Gastrocnemius medialis (tissue), 4 donors: ENCODE measurements around the gene ZMYND8. TPM values are rescaled to one million over a fixed set of nuclear protein-coding genes. Genes with fewer than 3 reads are reported as not detected.

Source experiments
- ATAC-seq, 2 donors: fragments of 150-250 bp; one replicate each; pipeline ENCODE4 v1.9.1; 2016
- DNase-seq, 2 donors: peaks; one replicate each; pipeline ENCODE4 v3.0.0-alpha.2; 2019
- H3K27ac ChIP-seq, 4 donors: fragments of 200-600 bp; sonication (generic); 1 replicate in 1 of 4; 2 replicates in 3 of 4; pipeline ENCODE4 v1.5.1; 2016 to 2018; ENCODE audit warnings: mild to moderate bottlenecking in 2 of 4, moderate library complexity in 1 of 4
- H3K27me3 ChIP-seq, 3 donors: fragments of 200-600 bp; sonication (generic) in 2 of 3; 1 replicate in 1 of 3; 2 replicates in 2 of 3; pipeline versions ENCODE4 v1.5.1 to v1.6.0; 2016 to 2019; ENCODE audit warnings: mild to moderate bottlenecking in 1 of 3, moderate library complexity in 1 of 3
- H3K36me3 ChIP-seq, 2 donors: fragments of 200-600 bp; sonication (generic) in 1 of 2; one replicate each; pipeline ENCODE4 v1.5.1; 2017 to 2018
- H3K4me1 ChIP-seq, 2 donors: fragments of 200-600 bp; sonication (generic) in 1 of 2; one replicate each; pipeline ENCODE4 v1.5.1; 2016 to 2017; ENCODE audit warnings: mild to moderate bottlenecking in 2 of 2
- H3K4me3 ChIP-seq, 4 donors: fragments of 200-600 bp; sonication (generic) in 3 of 4; 1 replicate in 1 of 4; 2 replicates in 3 of 4; pipeline ENCODE4 v1.5.1; 2016 to 2019; ENCODE audit warnings: mild to moderate bottlenecking in 2 of 4
- H3K9me3 ChIP-seq, 3 donors: fragments of 200-600 bp; sonication (generic) in 2 of 3; 1 replicate in 1 of 3; 2 replicates in 2 of 3; pipeline ENCODE4 v1.5.1; 2016 to 2019
- CTCF ChIP-seq, 5 experiments: fragments of 450-650 bp in 3 of 5; fragments of 200-600 bp in 2 of 5; sonication (generic) in 2 of 5; IDR thresholded peaks in 4 of 5; conservative IDR thresholded peaks in 1 of 5; 1 replicate in 4 of 5; 2 replicates in 1 of 5; pipeline ENCODE4 v1.5.1; 2016 to 2019; ENCODE audit warnings: antibody characterized with exemption in 5 of 5, mild to moderate bottlenecking in 3 of 5, moderate library complexity in 3 of 5
- POLR2A ChIP-seq, 2 donors: fragments of 450-650 bp; IDR thresholded peaks; one replicate each; pipeline ENCODE4 v1.6.1; 2017; ENCODE audit warnings: antibody characterized with exemption in 2 of 2, mild to moderate bottlenecking in 2 of 2, moderate library complexity in 2 of 2
- in situ Hi-C, 4 donors: fragments of 200-750 bp; cut with MboI; loops; one replicate each; pipeline versions ENCODE4 v1.15.0 to v1.8.0; 2017; ENCODE audit warnings: low sequenced_read_pairs in 4 of 4
- intact Hi-C: fragments of 100-400 bp; cut with DNase I; formaldehyde crosslinking; loops from one replicate; pipeline ENCODE4 v1.15.1; 2023; ENCODE audit warnings: low total_unique reads
- total RNA-seq, 4 donors: library from RNA; depleted of rRNA; stranded (reverse); fragments of >200 nt; gene quantifications; one replicate each; pipeline versions ENCODE4 v1.1.0 to v1.2.3, GENCODE V29; 2016

Gene ZMYND8
- total RNA-seq, 4 donors from 2014 or later: 15.1 to 32.2 (median 19.7) TPM

GRCh38 chr20:47351643-47352331 is 4.7 kb downstream of the ZMYND8 start:
- H3K4me3 ChIP-seq: peak overlapping the region; percentile 37 to 43 (median 38)
- no peak for DNase-seq
- intact Hi-C loops: loop anchor here (5.0 kb wide), 1 partner anchor 1521 kb away; no protein-coding TSS in a partner anchor
- ATAC-seq: peak in 1 of 2 donors; percentile 46
- H3K4me1 ChIP-seq: peaks cover 97 to 98% of the 10 kb centered on the region in 2 donors
- H3K9me3 ChIP-seq: no peaks in the 10 kb centered on the region
- peak overlapping the region; percentile 96 to 100 (median 97) for H3K27ac ChIP-seq
- TF ChIP-seq CTCF (IDR thresholded peaks at IDR 0.05 in 4 of 5, conservative IDR thresholded peaks at IDR 0.05 in 1 of 5): no peak
- TF ChIP-seq POLR2A (IDR thresholded peaks at IDR 0.05): no peak
- no peaks in the 10 kb centered on the region for H3K27me3 ChIP-seq
- peaks cover 0 to 6% of the 10 kb centered on the region in 2 donors for H3K36me3 ChIP-seq
- in situ Hi-C loops: no loop called here

GRCh38 chr20:47350691-47351545 is 5.6 kb downstream of the ZMYND8 start:
- peaks cover 90 to 93% of the 10 kb centered on the region in 2 donors for H3K4me1 ChIP-seq
- no peaks in the 10 kb centered on the region for H3K9me3 ChIP-seq
- H3K4me3 ChIP-seq: peak overlapping the region; percentile 37 to 43 (median 38)
- ATAC-seq (no peak), DNase-seq (no peak)
- H3K27ac ChIP-seq: peak overlapping the region; percentile 96 to 100 (median 97)
- in situ Hi-C loops (no loop called here), intact Hi-C loops (loop anchor here (5.0 kb wide), 1 partner anchor 1521 kb away; no protein-coding TSS in a partner anchor)
- H3K27me3 ChIP-seq: no peaks in the 10 kb centered on the region
- peaks cover 0 to 7% of the 10 kb centered on the region in 2 donors for H3K36me3 ChIP-seq
- no peak for TF ChIP-seq CTCF (IDR thresholded peaks at IDR 0.05 in 4 of 5, conservative IDR thresholded peaks at IDR 0.05 in 1 of 5)
- TF ChIP-seq POLR2A (IDR thresholded peaks at IDR 0.05): no peak

- H3K27me3 ChIP-seq: no peaks in the 10 kb centered on the region
- DNase-seq (no peak), ATAC-seq (no peak)
- intact Hi-C loops (loop anchor here (5.0 kb wide), 1 partner anchor 1522 kb away; no protein-coding TSS in a partner anchor), in situ Hi-C loops (no loop called here)
- TF ChIP-seq POLR2A (IDR thresholded peaks at IDR 0.05) (no peak), CTCF (IDR thresholded peaks at IDR 0.05 in 4 of 5, conservative IDR thresholded peaks at IDR 0.05 in 1 of 5) (no peak)
- H3K4me3 ChIP-seq: peak overlapping the region in 2 of 4 donors; percentile 20 to 43
- peaks cover 0 to 7% of the 10 kb centered on the region in 2 donors for H3K36me3 ChIP-seq
- H3K27ac ChIP-seq: peak overlapping the region; percentile 96 to 100 (median 97)
- peaks cover 82 to 86% of the 10 kb centered on the region in 2 donors for H3K4me1 ChIP-seq
- no peaks in the 10 kb centered on the region for H3K9me3 ChIP-seq
These were observed 6.3 kb downstream of the ZMYND8 start for GRCh38 chr20:47350181-47350550.

GRCh38 chr20:47349365-47350180 is 6.9 kb downstream of the ZMYND8 start:
- Histone ChIP-seq H3K9me3 (no peaks in the 10 kb centered on the region), H3K4me1 (peaks cover 76 to 80% of the 10 kb centered on the region in 2 donors)
- ATAC-seq: no peak

More at GRCh38 chr20:47349365-47350180, 6.9 kb downstream of the ZMYND8 start:
- DNase-seq: no peak
- intact Hi-C loops (loop anchor here (5.0 kb wide), 1 partner anchor 1523 kb away; no protein-coding TSS in a partner anchor), in situ Hi-C loops (no loop called here)
- H3K27me3 ChIP-seq: no peaks in the 10 kb centered on the region
- H3K4me3 ChIP-seq: peak overlapping the region in 2 of 4 donors; percentile 6 to 20
- H3K27ac ChIP-seq: peak overlapping the region; percentile 96 to 100 (median 97)
- peaks cover 0 to 7% of the 10 kb centered on the region in 2 donors for H3K36me3 ChIP-seq
- TF ChIP-seq POLR2A (IDR thresholded peaks at IDR 0.05) (no peak), CTCF (IDR thresholded peaks at IDR 0.05 in 4 of 5, conservative IDR thresholded peaks at IDR 0.05 in 1 of 5) (no peak)
